ENCODE measurements around the gene SLC6A15. TPM values are rescaled to one million over a fixed set of nuclear protein-coding genes. Genes with fewer than 3 reads are reported as not detected.
A peak's percentile ranks its signal among the peaks of the same experiment; 100 is the strongest.

Gene SLC6A15
- total RNA-seq, 5 donors from 2014 or later (not counting 1 experiment from before 2014, with no cell fraction given) = 0.12 TPM; not detected in 4

DNA sequence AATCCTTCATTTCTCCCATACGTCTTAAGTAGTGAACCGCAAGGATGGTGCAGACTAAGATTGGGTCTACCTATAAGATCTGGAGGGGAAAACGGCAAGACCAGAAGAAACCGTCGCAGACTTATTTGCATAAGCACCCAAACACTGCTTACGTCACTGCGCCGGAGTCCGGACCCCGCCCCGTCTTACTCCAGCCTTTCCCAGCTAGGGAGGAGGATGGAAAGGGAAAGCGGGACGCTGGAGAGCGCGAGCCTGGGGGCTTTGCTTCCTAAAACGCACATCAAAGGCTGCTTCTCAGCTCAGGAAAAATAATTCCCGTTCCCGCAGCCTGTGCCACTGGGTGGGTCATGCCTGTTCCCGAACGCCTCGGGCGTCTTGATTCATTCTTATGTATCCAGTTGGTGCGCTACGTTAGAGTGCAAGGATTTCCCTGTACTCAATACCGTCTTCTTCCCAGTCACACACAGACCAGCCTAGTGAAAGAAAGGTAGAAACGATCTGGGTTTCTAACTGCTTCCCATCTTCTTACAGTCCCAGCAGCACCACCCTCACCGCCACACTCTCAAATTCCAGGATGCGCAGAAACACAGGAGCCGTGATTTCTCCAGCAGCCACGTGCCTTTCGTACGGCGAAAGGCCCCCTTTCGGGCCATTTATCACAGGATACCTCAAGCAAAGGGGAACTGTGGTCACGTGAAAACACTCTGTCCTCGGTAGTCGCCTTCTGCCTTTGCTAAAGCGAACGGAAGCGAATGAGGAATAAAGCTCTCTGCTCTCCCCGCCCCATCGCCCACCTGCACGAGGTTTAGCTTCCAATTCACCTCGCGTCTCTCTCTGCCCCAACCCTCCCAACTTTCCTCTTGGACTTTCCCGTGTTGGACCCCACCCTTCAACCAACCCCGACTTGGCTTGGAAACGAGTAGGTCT, 1.1 kb downstream of the SLC6A15 start:
- Histone ChIP-seq H3K9me3 (no peaks in the 10 kb centered on the region), H3K36me3 (ENCODE audit: control insufficient read depth in 2 of 2, extremely low read depth in 1 of 2, insufficient read depth in 1 of 2, low read length in 1 of 2) (no peaks in the 10 kb centered on the region), H3K4me3 (ENCODE audit: control insufficient read depth in 1 of 2, extremely low read depth in 1 of 2, low read length in 1 of 2) (peak overlapping the region in 1 of 2 donors; percentile 62), H3K27me3 (replicated peaks in 1 of 2; ENCODE audit: control insufficient read depth in 2 of 2, extremely low read depth in 1 of 2, insufficient read depth in 2 of 2, low read length in 1 of 2) (peaks cover 19 to 22% of the 10 kb centered on the region in 2 experiments), H3K4me1 (ENCODE audit: control insufficient read depth in 1 of 2, extremely low read depth in 1 of 2, insufficient read depth in 2 of 2, low read length in 2 of 2) (peaks cover 5 to 13% of the 10 kb centered on the region in 2 experiments), H3K27ac (ENCODE audit: low read length) (no peak overlapping the region)
- H3K9me3 Mint-ChIP-seq = peaks cover 0 to 4% (median 0%) of the 10 kb centered on the region in 3 donors
- peaks cover 26 to 37% of the 10 kb centered on the region in 2 donors for H3K27me3 Mint-ChIP-seq
- whole genome bisulfite sequencing (ENCODE audit: insufficient coverage) = 7% methylated on average over 38 of the region's 48 CpGs
- peaks cover 6 to 14% (median 14%) of the 10 kb centered on the region in 3 donors for H3K4me1 Mint-ChIP-seq
- ATAC-seq (replicated peaks in 1 of 4) (no peak), DNase-seq (no peak)
- peak overlapping the region in 2 of 3 donors; percentile 44 to 60 for H3K4me3 Mint-ChIP-seq
- H3K36me3 Mint-ChIP-seq = no peaks in the 10 kb centered on the region
- ChIA-PET CTCF (interaction anchor here in 1 of 2 donors (0.6 kb wide), 1 partner anchor 28 kb away, joined by 6 read pairs; no protein-coding TSS in a partner anchor), POLR2A (no interaction called here)
- no peak overlapping the region for H3K27ac Mint-ChIP-seq

DNA sequence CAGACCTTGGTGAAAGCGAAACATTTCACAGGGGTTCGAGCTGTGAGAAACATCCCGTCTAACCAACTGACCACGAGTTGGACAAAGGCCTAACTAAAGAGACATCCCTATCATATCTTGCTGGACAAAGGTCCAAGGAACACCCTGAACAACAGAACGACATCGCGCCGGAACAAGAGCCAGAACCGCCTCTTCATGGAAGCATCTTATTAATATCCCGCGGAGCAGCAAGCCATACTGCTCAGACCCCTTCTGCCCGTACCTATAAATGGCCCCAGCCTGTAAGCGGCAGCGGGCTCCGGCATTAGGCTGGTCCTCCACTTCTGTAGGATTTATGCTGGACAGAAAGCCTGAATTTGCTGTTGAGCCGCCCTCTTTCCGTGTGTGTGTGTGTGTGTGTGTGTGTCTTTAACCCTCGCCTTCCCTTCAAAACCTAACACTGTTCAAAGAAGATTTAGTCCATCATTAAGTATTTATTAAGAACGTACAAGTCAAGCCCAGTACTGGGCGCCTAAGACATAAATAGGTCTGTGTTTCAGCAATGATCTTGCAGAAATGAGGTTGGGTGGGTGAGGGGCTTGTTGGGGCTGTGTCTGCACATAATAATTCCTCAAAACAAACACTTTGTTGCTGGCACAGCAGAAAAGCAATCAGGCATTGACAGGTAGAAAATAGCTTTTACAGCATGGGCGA, 1.9 kb downstream of the SLC6A15 start:
- Histone ChIP-seq H3K36me3 (ENCODE audit: control insufficient read depth in 2 of 2, extremely low read depth in 1 of 2, insufficient read depth in 1 of 2, low read length in 1 of 2) (no peaks in the 10 kb centered on the region), H3K4me3 (ENCODE audit: control insufficient read depth in 1 of 2, extremely low read depth in 1 of 2, low read length in 1 of 2) (peak overlapping the region in 1 of 2 donors; percentile 62), H3K27ac (ENCODE audit: low read length) (no peak overlapping the region), H3K27me3 (replicated peaks in 1 of 2; ENCODE audit: control insufficient read depth in 2 of 2, extremely low read depth in 1 of 2, insufficient read depth in 2 of 2, low read length in 1 of 2) (peaks cover 19 to 22% of the 10 kb centered on the region in 2 experiments), H3K9me3 (no peaks in the 10 kb centered on the region), H3K4me1 (ENCODE audit: control insufficient read depth in 1 of 2, extremely low read depth in 1 of 2, insufficient read depth in 2 of 2, low read length in 2 of 2) (peaks cover 5 to 13% of the 10 kb centered on the region in 2 experiments)
- Mint-ChIP-seq H3K27me3 (peaks cover 26 to 37% of the 10 kb centered on the region in 2 donors), H3K4me1 (peaks cover 6 to 14% (median 14%) of the 10 kb centered on the region in 3 donors), H3K9me3 (peaks cover 0 to 4% (median 0%) of the 10 kb centered on the region in 3 donors), H3K27ac (no peak overlapping the region), H3K36me3 (no peaks in the 10 kb centered on the region), H3K4me3 (peak overlapping the region in 1 of 3 donors; percentile 60)
- POLR2A ChIA-PET = no interaction called here
- WGBS (ENCODE audit: insufficient coverage) = 31% methylated on average over 9 of the region's 21 CpGs
- CTCF ChIA-PET = no interaction called here
- DNase-seq = no peak
- no peak for ATAC-seq (replicated peaks in 1 of 4)

DNA sequence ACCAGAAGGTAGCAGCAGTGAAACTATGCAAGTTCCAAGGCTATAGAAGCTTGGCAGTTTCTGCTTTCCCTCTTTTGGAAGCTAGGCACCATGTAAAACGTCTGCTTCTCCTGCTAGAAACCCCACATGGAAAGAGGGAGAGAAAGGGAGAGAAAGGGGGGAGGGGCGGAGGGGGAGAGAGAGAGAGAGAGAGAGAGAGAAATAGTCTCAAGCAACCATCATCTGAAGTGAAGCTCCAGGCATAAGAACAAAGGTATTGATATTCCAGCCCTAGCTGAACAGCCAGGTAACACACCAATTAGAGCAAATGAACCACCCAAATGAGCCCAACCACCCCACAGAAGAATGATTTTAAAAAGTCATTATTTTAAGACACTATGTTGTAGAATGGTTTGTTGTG, 8.5 kb downstream of the SLC6A15 start:
- Mint-ChIP-seq H3K27ac (no peak overlapping the region), H3K9me3 (no peaks in the 10 kb centered on the region), H3K36me3 (no peaks in the 10 kb centered on the region), H3K4me3 (no peak overlapping the region), H3K27me3 (peaks cover 0 to 3% of the 10 kb centered on the region in 2 donors), H3K4me1 (no peaks in the 10 kb centered on the region)
- no peak overlapping the region for H3K27ac ChIP-seq (ENCODE audit: low read length)
- H3K4me3 ChIP-seq (ENCODE audit: control insufficient read depth in 1 of 2, extremely low read depth in 1 of 2, low read length in 1 of 2) = no peak overlapping the region
- ATAC-seq (replicated peaks in 1 of 4) (no peak), DNase-seq (no peak)
- no peaks in the 10 kb centered on the region for H3K27me3 ChIP-seq (replicated peaks in 1 of 2; ENCODE audit: control insufficient read depth in 2 of 2, extremely low read depth in 1 of 2, insufficient read depth in 2 of 2, low read length in 1 of 2)
- no peaks in the 10 kb centered on the region for H3K4me1 ChIP-seq (ENCODE audit: control insufficient read depth in 1 of 2, extremely low read depth in 1 of 2, insufficient read depth in 2 of 2, low read length in 2 of 2)
- no CpG with 5 or more reads among the region's 2 CpGs for WGBS (ENCODE audit: insufficient coverage)
- no peaks in the 10 kb centered on the region for H3K36me3 ChIP-seq (ENCODE audit: control insufficient read depth in 2 of 2, extremely low read depth in 1 of 2, insufficient read depth in 1 of 2, low read length in 1 of 2)
- no peaks in the 10 kb centered on the region for H3K9me3 ChIP-seq
- ChIA-PET CTCF (no interaction called here), POLR2A (no interaction called here)

DNA sequence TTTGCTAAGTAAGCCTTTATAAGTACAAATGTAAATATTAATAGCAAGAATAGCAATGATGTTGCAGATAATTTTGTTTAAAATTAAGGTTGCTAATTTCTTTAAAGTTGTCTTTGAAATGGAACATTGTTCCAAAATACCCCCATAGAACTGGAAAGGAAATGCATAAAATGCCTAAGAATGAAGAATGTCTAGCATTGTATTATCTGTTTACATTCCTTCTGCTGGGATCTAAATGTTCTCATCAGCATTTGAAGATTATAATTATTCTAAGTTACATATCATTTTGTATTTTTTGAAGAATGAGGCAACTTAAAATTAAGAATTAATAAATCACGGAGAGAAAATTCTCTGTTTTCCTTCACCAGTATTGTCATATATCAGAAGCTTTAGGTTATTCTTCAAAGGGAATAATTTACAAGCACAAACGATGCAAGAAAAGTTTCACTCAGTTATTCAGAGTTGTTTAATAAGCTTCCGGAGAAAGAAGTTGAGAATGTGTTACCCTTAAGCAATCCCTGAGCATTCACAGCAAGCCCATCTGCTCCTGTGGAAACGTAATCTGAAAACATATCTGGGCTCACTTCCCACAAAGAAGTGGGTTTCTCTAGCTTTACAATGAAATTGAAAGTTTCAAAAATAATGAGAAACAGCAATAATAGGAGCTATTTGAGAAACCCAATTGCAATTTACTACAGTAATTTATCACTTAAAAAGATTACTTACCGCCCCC, 21.3 kb downstream of the SLC6A15 start:
- CTCF ChIA-PET = interaction anchor here (0.7 to 1.3 kb wide), 2 partner anchors 17 to 19 kb away, joined by 3 to 4 read pairs; no protein-coding TSS in a partner anchor
- Histone ChIP-seq H3K4me1 (ENCODE audit: control insufficient read depth in 1 of 2, extremely low read depth in 1 of 2, insufficient read depth in 2 of 2, low read length in 2 of 2) (no peaks in the 10 kb centered on the region), H3K27me3 (replicated peaks in 1 of 2; ENCODE audit: control insufficient read depth in 2 of 2, extremely low read depth in 1 of 2, insufficient read depth in 2 of 2, low read length in 1 of 2) (no peaks in the 10 kb centered on the region), H3K36me3 (ENCODE audit: control insufficient read depth in 2 of 2, extremely low read depth in 1 of 2, insufficient read depth in 1 of 2, low read length in 1 of 2) (no peaks in the 10 kb centered on the region), H3K9me3 (no peaks in the 10 kb centered on the region), H3K27ac (ENCODE audit: low read length) (no peak overlapping the region), H3K4me3 (ENCODE audit: control insufficient read depth in 1 of 2, extremely low read depth in 1 of 2, low read length in 1 of 2) (no peak overlapping the region)
- POLR2A ChIA-PET = interaction anchor here in 1 of 2 donors (1.0 kb wide), 1 partner anchor 158 kb away, joined by 3 read pairs; no protein-coding TSS in a partner anchor
- H3K27me3 Mint-ChIP-seq = peaks cover 1 to 3% of the 10 kb centered on the region in 2 donors
- H3K4me1 Mint-ChIP-seq = no peaks in the 10 kb centered on the region
- ATAC-seq (replicated peaks in 1 of 4) = no peak
- no peaks in the 10 kb centered on the region for H3K36me3 Mint-ChIP-seq
- peaks cover 0 to 6% (median 0%) of the 10 kb centered on the region in 3 donors for H3K9me3 Mint-ChIP-seq
- WGBS (ENCODE audit: insufficient coverage) = no CpG with 5 or more reads among the region's 5 CpGs
- no peak overlapping the region for H3K4me3 Mint-ChIP-seq
- H3K27ac Mint-ChIP-seq = no peak overlapping the region
- no peak for DNase-seq

DNA sequence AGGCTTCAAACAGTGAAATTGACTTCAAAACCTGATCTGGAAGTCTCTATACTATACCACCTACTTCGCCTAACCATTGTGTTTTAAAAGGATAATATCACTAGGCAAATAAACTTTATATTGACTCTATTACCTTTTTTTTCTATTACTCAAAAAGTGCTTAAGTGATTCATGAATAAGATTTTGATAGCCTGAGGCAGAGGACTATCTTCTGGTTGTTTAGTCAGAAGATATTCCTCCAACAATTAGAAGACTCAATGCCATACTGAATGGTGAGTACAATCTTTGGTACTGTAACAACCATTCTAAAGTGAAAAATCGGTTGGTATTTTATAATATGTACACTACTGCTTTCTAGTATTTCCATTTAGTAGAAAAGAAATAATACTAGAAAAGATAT, 22.8 kb downstream of the SLC6A15 start:
- no CpG with 5 or more reads among the region's 2 CpGs for WGBS (ENCODE audit: insufficient coverage)

DNA sequence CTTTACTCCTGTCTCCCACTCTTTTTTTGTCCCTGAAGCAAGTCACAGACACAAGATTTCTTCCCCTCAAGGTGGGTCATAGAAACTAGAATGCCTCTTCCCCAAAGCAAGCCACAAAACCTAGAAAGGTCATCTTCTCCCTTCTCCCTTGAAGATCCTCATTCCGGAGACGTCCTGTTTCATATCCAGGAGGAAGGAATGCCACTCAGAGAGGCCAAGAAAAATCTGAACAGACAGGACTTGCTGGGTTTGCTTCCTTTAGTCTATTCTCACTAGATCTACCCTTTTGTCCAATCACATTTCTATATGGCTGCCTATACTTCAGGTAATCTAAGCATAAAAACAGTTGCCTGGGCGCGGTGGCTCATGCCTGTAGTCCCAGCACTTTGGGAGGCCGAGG, 23.7 kb downstream of the SLC6A15 start:
- Histone ChIP-seq H3K4me3 (ENCODE audit: control insufficient read depth in 1 of 2, extremely low read depth in 1 of 2, low read length in 1 of 2) (no peak overlapping the region), H3K27ac (ENCODE audit: low read length) (no peak overlapping the region), H3K36me3 (ENCODE audit: control insufficient read depth in 2 of 2, extremely low read depth in 1 of 2, insufficient read depth in 1 of 2, low read length in 1 of 2) (no peaks in the 10 kb centered on the region), H3K27me3 (replicated peaks in 1 of 2; ENCODE audit: control insufficient read depth in 2 of 2, extremely low read depth in 1 of 2, insufficient read depth in 2 of 2, low read length in 1 of 2) (no peaks in the 10 kb centered on the region), H3K4me1 (ENCODE audit: control insufficient read depth in 1 of 2, extremely low read depth in 1 of 2, insufficient read depth in 2 of 2, low read length in 2 of 2) (no peaks in the 10 kb centered on the region), H3K9me3 (no peaks in the 10 kb centered on the region)
- ATAC-seq (replicated peaks in 1 of 4) (no peak), DNase-seq (no peak)
- no peaks in the 10 kb centered on the region for H3K36me3 Mint-ChIP-seq
- POLR2A ChIA-PET = no interaction called here
- H3K9me3 Mint-ChIP-seq = peaks cover 0 to 3% (median 0%) of the 10 kb centered on the region in 3 donors
- WGBS (ENCODE audit: insufficient coverage) = 86% methylated on average over 4 of the region's 5 CpGs
- H3K27ac Mint-ChIP-seq = no peak overlapping the region
- H3K4me1 Mint-ChIP-seq = no peaks in the 10 kb centered on the region
- CTCF ChIA-PET = no interaction called here
- no peak overlapping the region for H3K4me3 Mint-ChIP-seq
- H3K27me3 Mint-ChIP-seq = no peaks in the 10 kb centered on the region

More for the DNA sequence above, 22.8 kb downstream of the SLC6A15 start:
- H3K4me3 Mint-ChIP-seq = no peak overlapping the region
- H3K9me3 Mint-ChIP-seq = peaks cover 0 to 3% (median 0%) of the 10 kb centered on the region in 3 donors
- no peak overlapping the region for H3K27ac ChIP-seq (ENCODE audit: low read length)
- no peaks in the 10 kb centered on the region for H3K36me3 Mint-ChIP-seq
- no peaks in the 10 kb centered on the region for H3K4me1 Mint-ChIP-seq
- no peak for ATAC-seq (replicated peaks in 1 of 4)
- CTCF ChIA-PET = no interaction called here
- H3K36me3 ChIP-seq (ENCODE audit: control insufficient read depth in 2 of 2, extremely low read depth in 1 of 2, insufficient read depth in 1 of 2, low read length in 1 of 2) = no peaks in the 10 kb centered on the region
- POLR2A ChIA-PET = no interaction called here
- H3K27ac Mint-ChIP-seq = no peak overlapping the region
- no peak overlapping the region for H3K4me3 ChIP-seq (ENCODE audit: control insufficient read depth in 1 of 2, extremely low read depth in 1 of 2, low read length in 1 of 2)
- no peaks in the 10 kb centered on the region for H3K4me1 ChIP-seq (ENCODE audit: control insufficient read depth in 1 of 2, extremely low read depth in 1 of 2, insufficient read depth in 2 of 2, low read length in 2 of 2)
- DNase-seq = no peak
- no peaks in the 10 kb centered on the region for H3K9me3 ChIP-seq
- H3K27me3 Mint-ChIP-seq = no peaks in the 10 kb centered on the region
- H3K27me3 ChIP-seq (replicated peaks in 1 of 2; ENCODE audit: control insufficient read depth in 2 of 2, extremely low read depth in 1 of 2, insufficient read depth in 2 of 2, low read length in 1 of 2) = no peaks in the 10 kb centered on the region

Measured in T-cell (primary cell).